Tibial nerve (tissue), 4 donors: ENCODE measurements around the gene VAT1L. TPM values are rescaled to one million over a fixed set of nuclear protein-coding genes. Genes with fewer than 3 reads are reported as not detected.

Experiments
- DNase-seq, 2 donors: peaks; one replicate each; pipeline ENCODE4 v3.0.0-alpha.2; 2019; ENCODE audit warnings: low spot score in 2 of 2
- H3K27ac ChIP-seq, 4 donors: fragments of 200-600 bp; sonication (generic) in 3 of 4; one replicate each; pipeline ENCODE4 v1.5.1; 2017 to 2019; ENCODE audit warnings: mild to moderate bottlenecking in 1 of 4
- H3K27me3 ChIP-seq, 2 donors: fragments of 200-600 bp; sonication (generic) in 1 of 2; one replicate each; pipeline versions ENCODE4 v1.5.1 to v1.6.0; 2017 to 2019
- H3K36me3 ChIP-seq, 3 donors: fragments of 200-600 bp; sonication (generic); one replicate each; pipeline ENCODE4 v1.5.1; 2018 to 2019
- H3K4me1 ChIP-seq, 4 donors: fragments of 200-600 bp; sonication (generic) in 3 of 4; one replicate each; pipeline ENCODE4 v1.5.1; 2017 to 2019
- H3K4me3 ChIP-seq, 4 donors: fragments of 200-600 bp; sonication (generic) in 3 of 4; one replicate each; pipeline ENCODE4 v1.5.1; 2017 to 2019; ENCODE audit warnings: mild to moderate bottlenecking in 1 of 4, moderate library complexity in 1 of 4
- H3K9me3 ChIP-seq, 4 donors: fragments of 200-600 bp; sonication (generic) in 3 of 4; one replicate each; pipeline ENCODE4 v1.5.1; 2017 to 2019
- CTCF ChIP-seq, 5 experiments: fragments of 200-600 bp in 3 of 5; fragments of 450-650 bp in 2 of 5; sonication (generic) in 3 of 5; IDR thresholded peaks; one replicate each; pipeline ENCODE4 v1.5.1; 2016 to 2019; ENCODE audit warnings: antibody characterized with exemption in 5 of 5, mild to moderate bottlenecking in 3 of 5, moderate library complexity in 2 of 5
- EP300 ChIP-seq, 2 donors: sonication (generic); formaldehyde crosslinking; IDR thresholded peaks; one replicate each; pipeline ENCODE4 v1.6.1; 2017; ENCODE audit warnings: antibody characterized with exemption in 2 of 2, mild to moderate bottlenecking in 1 of 2
- POLR2A ChIP-seq, 2 donors: fragments of 450-650 bp; IDR thresholded peaks; one replicate each; pipeline ENCODE4 v1.6.1; 2017; ENCODE audit warnings: antibody characterized with exemption in 2 of 2, mild to moderate bottlenecking in 2 of 2, moderate library complexity in 2 of 2
- WGBS, 2 donors: methylation state at CpG; one replicate each; pipeline ENCODE4 v1.1.5; 2018; 5-methylcytosine and 5-hydroxymethylcytosine counted together
- total RNA-seq, 4 donors: library from RNA; depleted of rRNA; stranded (reverse); fragments of >200 nt; gene quantifications; one replicate each; pipeline ENCODE4 v1.1.0, GENCODE V29; 2016

VAT1L gene
- total RNA-seq, 4 donors from 2014 or later = 7.2 to 21.6 (median 19.5) TPM

DNA sequence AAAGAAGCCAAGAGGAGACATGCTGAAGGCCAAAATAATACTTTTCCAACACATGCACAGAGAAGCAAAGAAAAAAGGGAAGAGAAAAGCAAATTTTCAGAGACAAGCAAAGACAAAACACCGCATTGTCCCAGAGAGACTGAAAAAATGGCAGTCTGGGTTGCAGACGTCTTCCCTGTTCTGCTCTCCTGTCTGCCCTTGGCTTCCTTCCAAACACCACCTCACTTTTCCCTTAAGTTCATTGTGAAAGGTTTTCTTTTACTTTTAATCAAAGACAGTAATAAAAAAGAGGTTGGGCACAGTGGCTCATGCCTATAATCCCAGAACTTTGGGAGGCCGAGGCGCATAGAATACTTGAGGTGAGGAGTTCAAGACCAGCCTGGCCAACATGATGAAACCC lies 21.2 kb upstream of the VAT1L start:
- Histone ChIP-seq H3K27ac (no peak overlapping the region), H3K9me3 (no peaks in the 10 kb centered on the region), H3K4me1 (peaks cover 0 to 12% (median 0%) of the 10 kb centered on the region in 4 donors), H3K4me3 (no peak overlapping the region), H3K27me3 (no peaks in the 10 kb centered on the region), H3K36me3 (no peaks in the 10 kb centered on the region)
- no peak for DNase-seq
- no peak for TF ChIP-seq POLR2A (IDR thresholded peaks at IDR 0.05)
- TF ChIP-seq CTCF (IDR thresholded peaks at IDR 0.05) = no peak
- TF ChIP-seq EP300 (IDR thresholded peaks at IDR 0.05) = no peak
- 52 to 64% methylated on average over 4 of the region's 4 CpGs for WGBS, 2 donors

GRCh38 chr16:77767826-77768225 lies 20.5 kb upstream of the VAT1L start:
- Histone ChIP-seq H3K4me1 (peaks cover 0 to 12% (median 0%) of the 10 kb centered on the region in 4 donors), H3K36me3 (no peaks in the 10 kb centered on the region), H3K27ac (no peak overlapping the region), H3K9me3 (no peaks in the 10 kb centered on the region), H3K4me3 (no peak overlapping the region), H3K27me3 (no peaks in the 10 kb centered on the region)
- DNase-seq = no peak
- WGBS, 2 donors = 72 to 74% methylated on average over 3 of the region's 3 CpGs
- no peak for TF ChIP-seq EP300 (IDR thresholded peaks at IDR 0.05)
- TF ChIP-seq POLR2A (IDR thresholded peaks at IDR 0.05) = no peak
- no peak for TF ChIP-seq CTCF (IDR thresholded peaks at IDR 0.05)

DNA sequence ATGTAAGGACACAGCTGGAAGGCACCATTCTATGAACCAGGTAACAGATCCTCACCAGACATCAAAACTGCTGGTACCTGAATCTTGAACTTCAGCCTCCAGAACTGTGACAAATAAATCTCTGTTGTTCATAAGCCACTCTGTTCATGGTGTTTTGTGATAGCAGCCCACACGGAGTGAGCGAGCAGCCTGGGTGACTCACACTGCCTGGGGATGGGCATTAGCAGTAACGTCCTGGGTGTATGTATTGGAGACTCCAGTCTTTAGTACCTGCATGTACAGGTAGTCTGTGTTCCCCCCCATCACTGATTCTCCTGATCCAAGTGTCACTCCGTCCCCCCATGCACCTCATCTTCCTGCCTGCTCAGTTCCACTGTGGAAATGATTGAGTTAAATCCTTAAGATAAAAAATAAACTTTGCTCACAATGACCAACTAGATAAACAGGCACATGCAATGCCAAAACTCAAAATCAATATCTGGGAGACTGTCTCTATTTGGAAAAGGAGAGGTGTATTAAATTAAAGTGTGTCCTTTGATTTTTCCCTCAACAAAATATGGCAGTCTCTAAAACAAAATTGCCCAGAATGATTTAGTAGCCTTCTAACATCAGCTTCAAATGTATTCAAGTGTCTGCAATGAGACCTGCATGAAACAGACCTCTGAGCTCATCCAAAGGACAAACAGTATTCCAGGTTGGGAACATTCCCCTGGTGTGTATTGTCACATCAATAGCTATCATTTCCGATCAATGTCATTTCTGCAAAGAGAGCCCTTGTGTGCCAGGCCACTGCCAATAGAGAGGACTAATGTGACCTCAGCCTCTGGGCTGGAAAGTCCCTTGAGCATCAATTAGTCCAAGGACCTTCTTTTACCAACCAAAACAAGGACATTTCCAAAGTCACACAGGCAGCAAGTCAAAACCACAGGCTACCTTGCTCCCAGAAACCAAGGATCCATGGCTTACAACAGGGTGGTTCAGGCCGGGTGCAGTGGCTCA lies 12.2 kb upstream of the VAT1L start:
- WGBS, 2 donors = 83 to 86% methylated on average over 6 of the region's 6 CpGs
- TF ChIP-seq EP300 (IDR thresholded peaks at IDR 0.05) = no peak
- TF ChIP-seq POLR2A (IDR thresholded peaks at IDR 0.05) = no peak
- TF ChIP-seq CTCF (IDR thresholded peaks at IDR 0.05) = no peak

GRCh38 chr16:77777745-77778144 lies 10.6 kb upstream of the VAT1L start:
- Histone ChIP-seq H3K27me3 (no peaks in the 10 kb centered on the region), H3K36me3 (no peaks in the 10 kb centered on the region), H3K4me1 (no peaks in the 10 kb centered on the region), H3K9me3 (no peaks in the 10 kb centered on the region), H3K27ac (no peak overlapping the region), H3K4me3 (no peak overlapping the region)
- DNase-seq = no peak
- TF ChIP-seq CTCF (IDR thresholded peaks at IDR 0.05) (no peak), EP300 (IDR thresholded peaks at IDR 0.05) (no peak), POLR2A (IDR thresholded peaks at IDR 0.05) (no peak)
- 93 to 96% methylated on average over 4 of the region's 4 CpGs for WGBS, 2 donors

More for the DNA sequence above, 12.2 kb upstream of the VAT1L start:
- Histone ChIP-seq H3K36me3 (no peaks in the 10 kb centered on the region), H3K4me1 (no peaks in the 10 kb centered on the region), H3K27ac (no peak overlapping the region), H3K4me3 (no peak overlapping the region), H3K9me3 (no peaks in the 10 kb centered on the region), H3K27me3 (no peaks in the 10 kb centered on the region)
- no peak for DNase-seq

GRCh38 chr16:77780378-77780837 lies 8.0 kb upstream of the VAT1L start:
- H3K4me1 ChIP-seq = no peaks in the 10 kb centered on the region
- TF ChIP-seq CTCF (IDR thresholded peaks at IDR 0.05) = no peak
- no peak for TF ChIP-seq EP300 (IDR thresholded peaks at IDR 0.05)
- TF ChIP-seq POLR2A (IDR thresholded peaks at IDR 0.05) = no peak
- H3K4me3 ChIP-seq = no peak overlapping the region
- H3K27ac ChIP-seq = no peak overlapping the region
- no peaks in the 10 kb centered on the region for H3K9me3 ChIP-seq
- H3K36me3 ChIP-seq = no peaks in the 10 kb centered on the region
- WGBS, 2 donors = 58 to 69% methylated on average over 9 of the region's 9 CpGs
- H3K27me3 ChIP-seq = no peaks in the 10 kb centered on the region
- DNase-seq = no peak
